Measurements from ENCODE around the gene DDI2.
"Not testable (repeated sequence)": the region's sequence is repeated elsewhere in the genome, so short reads cannot be mapped to it uniquely, and the experiment has no call there.

The DDI2 gene

DNA sequence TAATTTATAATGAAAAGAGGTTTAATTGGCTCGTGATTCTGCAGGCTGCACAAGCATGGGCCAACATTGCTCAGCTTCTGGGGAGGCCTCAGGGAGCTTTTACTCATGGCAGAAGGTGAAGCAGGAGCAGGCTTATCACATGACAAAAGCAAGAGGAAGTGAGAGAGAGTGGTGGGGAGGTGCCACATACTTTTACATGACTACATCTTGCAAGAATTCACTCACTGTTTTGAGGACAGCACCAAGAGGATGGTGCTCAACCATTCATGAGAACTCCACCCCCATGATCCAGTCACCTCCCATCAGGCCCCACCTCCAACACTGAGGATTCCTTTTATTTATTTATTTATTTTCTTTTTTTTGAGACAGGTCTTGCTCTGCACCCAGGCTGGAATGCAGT lies 61.3 kb downstream of the DDI2 start:
- no peak for DNase-seq (ENCODE audit: low read depth in 2 of 2)

DNA sequence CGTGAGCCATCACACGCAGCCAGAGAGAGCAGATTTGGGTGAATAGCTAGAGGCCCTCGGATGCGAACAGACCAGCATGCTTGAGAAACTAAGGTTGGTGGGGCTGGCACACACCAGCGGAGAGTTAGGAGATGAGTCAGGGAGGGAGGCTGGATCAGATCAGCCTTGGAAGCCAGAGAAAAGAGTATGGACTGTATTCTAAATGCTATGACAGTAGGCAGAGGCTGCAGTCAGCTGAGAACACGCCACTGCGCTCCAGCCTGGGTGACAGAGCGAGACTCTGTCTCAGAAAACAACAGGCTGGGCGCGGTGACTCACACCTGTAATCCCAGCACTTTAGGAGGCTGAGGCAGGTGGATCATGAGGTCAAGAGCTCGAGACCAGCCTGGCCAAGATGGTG lies 62.9 kb downstream of the DDI2 start:
- no peak for DNase-seq (ENCODE audit: low read depth in 2 of 2)

DNA sequence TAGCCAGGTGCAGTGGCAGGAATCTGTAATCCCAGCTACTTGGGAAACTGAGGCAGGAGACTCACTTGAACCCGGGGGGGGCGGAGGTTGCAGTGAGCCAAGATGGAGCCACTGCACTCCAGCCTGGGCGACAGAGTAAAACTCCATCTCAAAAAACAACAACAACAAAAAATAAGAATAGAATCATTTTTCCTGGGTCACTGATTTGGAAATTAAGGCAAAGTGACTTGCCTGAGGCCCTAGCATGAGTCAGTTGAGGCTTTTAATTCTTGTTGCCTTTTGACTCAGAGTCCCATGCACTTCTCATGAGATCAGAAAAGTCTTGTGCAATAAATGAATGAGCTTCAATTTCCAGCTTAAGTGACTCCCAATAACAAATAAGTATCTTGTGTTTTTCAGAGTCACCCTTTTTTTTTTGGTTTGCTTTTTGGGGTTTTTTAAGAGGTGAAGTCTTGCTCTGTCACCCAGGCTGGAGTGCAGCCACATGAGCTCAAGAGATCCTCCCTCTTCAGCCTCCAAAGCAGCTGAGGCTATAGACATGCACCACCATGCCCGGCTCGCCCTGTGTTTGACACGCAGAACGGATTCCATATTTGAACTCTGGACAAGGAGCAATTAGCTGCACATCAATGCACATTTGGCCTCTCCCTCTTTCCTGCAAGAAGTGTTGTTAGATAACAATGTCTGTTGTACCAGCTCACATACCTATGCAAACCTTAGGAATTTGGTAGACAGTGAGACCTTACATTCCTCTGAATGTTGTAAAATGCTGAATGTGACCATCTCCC lies 63.5 kb downstream of the DDI2 start:
- DNase-seq (ENCODE audit: low read depth in 2 of 2), result no peak

DNA sequence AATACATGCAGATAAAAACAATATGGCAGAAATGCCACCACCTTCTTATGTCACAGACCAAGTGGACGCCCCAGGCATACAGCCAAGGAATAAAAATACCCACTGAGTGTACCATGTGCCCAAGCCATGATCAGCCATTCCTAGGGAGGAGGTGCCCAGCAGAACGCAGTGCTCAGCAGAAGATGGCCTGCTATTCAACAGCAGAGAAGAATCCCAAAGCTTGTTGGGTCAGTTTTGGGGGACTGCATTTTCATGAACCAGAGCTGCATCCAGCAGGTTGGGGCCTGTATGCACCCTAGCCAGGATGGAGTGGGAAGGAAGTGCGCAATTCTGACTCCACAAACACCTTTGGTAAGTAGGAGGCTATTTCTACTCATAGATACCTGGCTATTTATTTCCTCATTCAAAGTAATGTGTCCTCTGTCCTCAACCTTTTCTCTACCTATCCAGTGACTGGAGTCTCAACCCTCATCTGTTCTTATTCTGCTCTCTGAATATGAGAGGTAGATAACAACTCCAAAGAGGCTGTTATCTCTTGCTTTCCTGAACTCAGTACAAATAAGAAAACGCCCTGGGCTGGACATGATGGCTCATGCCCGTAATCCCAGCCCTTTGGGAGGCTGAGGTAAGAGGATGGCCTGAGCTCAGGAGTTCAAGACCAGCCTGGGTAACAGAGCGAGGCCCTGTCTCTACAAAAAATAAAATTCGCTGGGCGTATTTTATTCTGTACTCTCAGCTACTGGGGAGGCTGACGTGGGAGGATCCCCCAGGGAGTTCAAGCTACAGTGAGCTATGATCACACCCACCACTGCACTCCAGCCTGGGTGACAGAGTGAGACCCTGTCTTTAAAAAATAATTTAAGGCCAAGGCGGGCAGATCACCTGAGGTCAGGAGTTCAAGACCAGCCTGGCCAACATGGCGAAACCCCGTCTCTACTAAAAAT lies 64.4 kb downstream of the DDI2 start:
- DNase-seq (ENCODE audit: low read depth in 2 of 2), result no peak

DNA sequence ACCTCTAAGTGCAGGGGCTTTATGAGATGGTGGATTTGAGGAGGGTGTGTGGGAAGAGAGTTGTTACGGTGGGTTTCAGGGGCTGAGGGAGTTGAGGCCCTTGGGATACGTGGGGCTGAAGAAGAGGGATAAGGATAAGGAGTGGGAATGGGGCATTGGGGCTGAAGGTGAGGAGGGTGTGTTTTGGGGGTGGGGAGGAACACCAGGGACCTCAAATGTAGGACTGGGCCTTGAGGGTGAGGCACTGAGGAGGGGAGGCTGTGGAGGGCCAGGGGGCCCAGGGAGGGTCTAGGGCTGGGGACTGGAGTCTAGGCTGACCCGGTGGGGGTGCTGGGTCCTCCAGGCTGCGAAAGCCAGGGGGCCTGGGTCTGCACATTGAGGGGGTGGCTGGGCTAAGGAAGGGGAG lies 65.7 kb downstream of the DDI2 start:
- DNase-seq (ENCODE audit: low read depth in 2 of 2), result no peak

DNA sequence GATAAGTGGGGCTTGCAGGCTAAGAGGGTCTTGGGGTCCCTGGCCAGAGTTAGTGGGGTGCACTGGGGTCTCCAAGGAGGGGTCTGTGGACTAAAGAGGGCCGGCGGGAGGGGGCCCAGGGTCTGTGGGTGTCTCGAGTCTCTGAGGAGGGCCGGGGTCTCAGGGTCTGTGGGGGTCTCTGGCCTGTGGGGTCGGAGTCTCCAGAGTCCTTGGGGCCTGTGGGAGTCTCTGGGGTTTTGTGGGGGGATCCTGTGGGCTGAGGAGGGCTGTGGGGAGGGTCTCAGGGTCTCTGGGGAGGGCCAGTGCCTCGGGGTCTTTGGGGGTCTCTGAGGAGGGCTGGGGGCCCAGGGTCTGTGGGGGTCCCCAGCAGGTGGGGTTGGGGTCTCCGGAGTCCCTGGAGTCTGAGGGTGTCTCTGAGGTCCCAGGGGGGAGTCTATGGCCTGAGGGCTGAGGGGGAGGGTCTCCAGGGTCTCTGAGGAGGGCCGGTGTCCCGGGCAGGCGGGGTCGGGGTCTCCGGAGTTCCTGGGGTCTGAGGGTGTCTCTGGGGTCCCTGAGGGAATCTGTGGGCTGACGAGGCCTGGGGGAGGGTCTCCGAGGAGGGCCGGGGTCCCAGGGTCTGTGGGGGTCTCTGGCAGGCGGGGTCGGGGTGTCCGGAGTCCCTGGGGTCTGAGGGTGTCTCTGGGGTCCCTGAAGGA lies 66.2 kb downstream of the DDI2 start:
- no peak for DNase-seq (ENCODE audit: low read depth in 2 of 2)

DNA sequence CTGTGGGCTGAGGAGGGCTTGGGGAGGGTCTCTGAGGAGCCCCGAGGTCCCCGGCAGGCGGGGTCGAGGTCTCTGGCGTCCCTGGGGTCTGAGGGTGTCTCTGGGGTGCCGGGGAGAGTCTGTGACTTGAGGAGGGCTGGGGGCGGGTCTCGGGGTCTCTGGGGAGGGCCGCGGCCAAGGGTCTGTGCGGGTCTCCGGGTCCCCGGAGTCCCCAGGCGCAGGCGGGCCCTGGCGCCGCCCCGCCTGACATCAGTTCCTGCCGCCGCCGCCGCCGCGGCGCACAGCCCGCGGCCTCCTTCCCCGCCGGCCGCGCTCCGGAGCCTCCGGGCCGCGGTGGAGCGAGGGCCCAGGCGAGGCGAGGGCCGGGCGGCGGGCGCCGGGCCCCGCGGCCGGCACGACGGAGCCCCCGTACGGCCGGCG lies 66.8 kb downstream of the DDI2 start, which contains the start of gene PLEKHM2:
Gene PLEKHM2, plus strand, starts transcription at position 279 of the 420 bp plus-strand sequence. CDS start 239 bp downstream, outside the sequence.
- peak in 1 of 2 donors; percentile 40 for DNase-seq (ENCODE audit: low read depth in 2 of 2)

DNA sequence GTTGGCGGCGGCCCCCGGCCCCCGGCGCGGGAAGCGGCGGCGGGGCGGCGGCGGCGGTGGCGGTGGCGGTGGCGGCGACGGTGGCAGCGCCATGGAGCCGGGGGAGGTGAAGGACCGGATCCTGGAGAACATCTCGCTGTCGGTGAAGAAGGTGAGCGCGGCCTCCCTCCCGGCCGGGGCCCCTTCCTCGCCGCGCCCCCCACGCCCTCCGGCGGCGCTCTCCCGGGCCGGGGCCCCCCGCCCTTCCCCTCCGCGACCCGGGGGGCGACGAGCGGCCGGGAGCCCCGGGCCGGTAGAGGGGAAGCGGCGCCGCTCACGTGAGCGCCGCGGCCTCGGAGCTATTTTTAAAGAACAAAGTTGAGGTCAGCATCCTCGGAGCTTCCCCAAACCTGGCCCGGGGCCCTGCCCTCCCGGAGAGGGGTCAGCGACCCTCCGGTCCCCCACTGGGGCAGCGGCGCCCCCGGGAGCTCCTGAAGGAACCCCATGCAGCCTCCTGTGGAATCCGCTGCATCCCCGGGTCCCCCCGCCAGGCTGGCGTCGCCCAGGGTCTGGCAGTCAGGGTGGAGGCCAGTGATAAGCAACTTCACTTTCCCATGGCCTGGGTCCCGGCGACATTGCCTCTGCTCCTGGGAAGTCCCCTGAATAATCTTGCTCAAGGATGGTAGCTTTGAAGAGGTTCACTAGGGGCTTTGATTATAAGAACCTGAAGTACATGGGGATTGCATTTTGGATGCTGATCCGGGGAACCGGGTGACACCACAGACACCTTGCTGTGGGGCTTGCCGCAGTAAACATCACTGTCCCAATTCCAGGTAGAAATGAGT lies 67.4 kb downstream of the DDI2 start:
- peak in 1 of 2 donors; percentile 15 for DNase-seq (ENCODE audit: low read depth in 2 of 2)

DNA sequence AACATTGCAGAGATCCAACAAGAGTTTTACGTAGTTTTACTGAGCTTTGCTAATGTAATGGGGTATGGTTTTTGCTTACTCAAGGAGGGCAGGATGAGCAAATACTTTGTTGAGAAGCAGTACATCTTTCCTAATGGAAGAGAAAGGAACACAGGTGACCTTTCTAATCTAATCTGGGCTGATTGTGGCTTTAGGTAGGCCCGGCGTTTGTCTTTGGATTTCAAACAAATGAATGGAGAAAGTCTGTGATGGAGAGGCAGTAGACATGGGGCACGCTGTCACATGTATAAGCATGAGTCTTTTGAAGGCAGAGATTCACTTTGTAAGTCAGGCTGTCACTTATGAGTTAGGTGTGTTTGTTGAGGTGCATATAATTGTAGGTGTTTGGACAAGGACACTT lies 68.6 kb downstream of the DDI2 start:
- no peak for DNase-seq (ENCODE audit: low read depth in 2 of 2)

DNA sequence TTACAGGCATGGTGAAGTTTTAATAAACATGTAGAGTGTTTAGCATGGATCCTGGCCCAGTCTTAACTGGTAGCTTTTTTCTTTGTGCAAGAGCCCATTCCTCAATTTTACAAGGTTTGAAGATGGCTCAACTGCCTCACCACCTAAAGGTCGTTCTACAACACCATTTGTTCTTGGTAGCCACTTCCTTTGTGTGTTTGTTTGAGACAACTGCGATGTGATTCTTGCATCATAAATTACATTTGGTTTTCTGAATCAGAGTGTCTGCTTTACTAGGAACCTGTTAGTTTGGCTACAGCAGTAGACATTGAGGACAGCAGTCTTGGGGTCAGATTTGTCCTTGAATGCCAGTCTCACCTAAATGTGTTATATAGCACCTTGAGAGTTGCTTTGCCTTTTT lies 70.2 kb downstream of the DDI2 start:
- no peak for DNase-seq (ENCODE audit: low read depth in 2 of 2)

DNA sequence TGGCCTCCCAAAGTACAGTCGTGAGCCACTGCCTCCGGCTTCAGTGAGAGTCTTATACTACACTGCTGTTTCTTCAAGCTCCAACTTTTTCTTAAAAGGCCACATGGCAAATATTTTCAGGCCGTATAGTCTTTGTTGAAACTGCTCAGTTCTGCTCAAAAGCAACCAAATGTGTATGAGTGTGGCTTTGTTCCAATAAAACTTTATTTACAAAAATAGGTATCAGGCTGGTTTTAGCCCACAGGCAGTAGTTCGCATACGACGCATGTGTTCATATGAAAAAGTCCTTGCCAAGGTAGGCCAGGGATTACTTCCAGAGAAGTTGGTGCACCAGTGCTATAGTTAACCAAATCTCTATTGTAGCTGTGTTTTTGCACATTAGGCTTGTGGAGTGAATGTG lies 73.1 kb downstream of the DDI2 start:
- no peak for DNase-seq (ENCODE audit: low read depth in 2 of 2)

DNA sequence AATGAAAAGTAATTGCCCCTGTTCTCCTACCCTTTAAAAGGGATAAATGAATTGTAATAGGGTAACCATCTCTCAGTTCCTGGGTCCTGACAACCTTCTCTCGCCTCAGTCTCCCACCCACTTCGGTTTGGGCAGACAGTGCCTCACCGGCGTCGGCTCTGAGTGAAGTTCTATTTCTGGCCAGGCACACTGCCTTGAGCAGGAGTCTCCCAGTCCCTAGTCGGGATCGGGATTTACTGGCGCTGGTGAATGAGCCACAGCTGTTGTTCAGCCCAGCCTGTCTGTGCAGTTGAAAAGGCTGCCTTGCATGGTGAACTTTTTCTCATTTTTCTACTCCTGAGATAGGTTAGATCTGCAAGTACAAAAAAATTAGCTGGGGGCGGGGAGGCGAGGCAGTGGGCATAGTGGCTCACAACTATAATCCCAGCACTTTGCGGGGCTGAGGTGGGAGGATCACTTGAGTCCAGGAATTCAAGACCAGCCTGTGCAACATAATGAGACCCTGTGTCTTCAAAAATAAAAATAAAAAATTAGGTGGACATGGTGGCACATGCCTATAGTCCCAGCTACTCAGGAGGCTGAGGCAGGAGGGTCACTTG lies 74.3 kb downstream of the DDI2 start:
- no peak for DNase-seq (ENCODE audit: low read depth in 2 of 2)

DNA sequence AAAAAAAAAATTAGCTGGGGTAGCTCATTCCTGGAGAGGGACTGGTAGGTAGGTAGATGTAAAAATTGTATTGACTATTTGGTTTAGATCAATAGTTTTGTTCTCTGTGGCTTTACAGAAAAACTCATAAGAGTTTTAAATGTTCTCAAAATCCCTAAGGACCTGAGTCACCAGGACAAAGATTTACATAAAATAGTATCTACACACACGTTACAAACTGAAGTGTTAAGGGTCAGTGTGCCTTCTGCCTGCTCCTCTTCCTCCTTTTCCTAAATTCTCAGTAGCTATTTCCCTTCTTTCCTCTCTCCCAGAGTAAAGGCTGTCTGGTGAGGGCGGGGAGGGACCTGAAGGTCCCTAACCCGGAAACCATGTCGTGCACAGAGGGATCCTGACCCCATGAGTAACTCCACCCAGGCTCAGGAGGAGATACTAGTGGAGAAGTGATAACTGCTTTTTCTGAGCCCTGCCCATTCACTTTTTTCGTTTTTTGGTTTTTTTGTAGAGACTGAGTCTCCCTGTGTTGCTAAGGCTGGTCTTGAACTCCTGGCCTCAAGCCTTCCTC lies 74.9 kb downstream of the DDI2 start:
- DNase-seq (ENCODE audit: low read depth in 2 of 2), result no peak

DNA sequence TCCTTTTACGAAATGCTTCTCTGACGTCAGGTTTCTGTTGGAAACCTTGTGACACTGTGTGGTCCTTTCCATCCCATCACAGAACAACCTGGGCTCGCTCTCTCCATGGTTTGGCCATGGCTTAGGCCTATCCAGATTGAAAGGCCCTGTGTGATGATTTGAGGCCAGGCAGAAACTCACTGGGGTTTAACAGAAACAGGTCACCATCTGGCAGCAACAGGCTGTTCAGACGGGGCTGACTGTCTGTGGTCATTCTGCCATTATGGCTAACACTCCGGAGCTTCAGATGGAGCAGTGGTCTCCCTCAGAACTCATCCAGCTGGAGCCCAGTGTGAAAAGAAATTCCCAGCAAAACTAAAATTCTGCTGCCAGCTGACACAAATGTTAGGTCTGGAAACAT lies 76.1 kb downstream of the DDI2 start:
- DNase-seq (ENCODE audit: low read depth in 2 of 2), result no peak

DNA sequence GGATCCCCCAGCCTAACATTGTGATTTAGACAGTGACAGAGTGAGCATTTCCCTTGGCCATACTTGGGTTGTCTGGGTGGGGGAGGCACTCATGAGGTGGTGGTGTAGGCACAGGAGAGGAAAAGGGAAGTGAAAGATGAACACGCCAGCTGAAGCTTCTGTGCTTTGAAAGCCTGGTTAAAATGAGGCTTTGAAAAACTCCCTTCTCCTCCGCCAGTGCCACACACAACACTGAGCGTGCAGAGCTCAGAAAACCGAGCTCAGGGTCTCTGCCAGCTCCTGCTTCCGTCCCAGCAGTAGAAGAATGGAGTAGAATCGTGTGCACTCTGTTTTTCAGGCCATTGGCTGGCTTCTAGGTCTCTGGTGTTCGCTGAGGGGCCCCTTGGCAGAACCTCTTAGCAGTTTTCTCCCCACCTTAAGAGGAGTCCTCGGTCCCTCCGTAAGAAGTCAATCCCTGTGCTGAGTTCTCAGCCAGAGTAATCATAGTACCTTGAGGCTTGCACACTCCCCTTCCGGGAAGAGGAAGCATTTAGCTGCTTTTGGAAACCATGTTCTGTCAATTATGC lies 79.8 kb downstream of the DDI2 start:
- DNase-seq (ENCODE audit: low read depth in 2 of 2), result peak in 1 of 2 donors; percentile 8

DNA sequence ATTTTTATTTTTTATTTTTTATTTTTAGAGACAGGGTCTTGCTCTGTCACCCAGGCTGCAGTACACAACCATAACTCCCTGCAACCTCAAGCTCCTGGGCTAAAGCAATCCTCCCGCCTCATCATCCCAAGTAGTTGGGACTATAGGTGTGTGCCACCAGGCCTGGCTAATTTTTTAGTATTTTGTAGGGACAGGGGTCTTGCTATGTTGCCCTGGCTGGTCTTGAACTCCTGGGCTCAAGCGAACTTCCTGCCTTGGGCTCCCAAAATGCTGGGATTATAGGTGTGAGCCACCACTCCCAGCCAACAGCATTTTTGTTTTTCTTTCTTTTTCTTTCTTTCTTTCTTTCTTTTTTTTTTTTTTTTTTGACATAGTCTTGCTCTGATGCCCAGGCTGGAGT lies 80.9 kb downstream of the DDI2 start:
- no peak for DNase-seq (ENCODE audit: low read depth in 2 of 2)

DNA sequence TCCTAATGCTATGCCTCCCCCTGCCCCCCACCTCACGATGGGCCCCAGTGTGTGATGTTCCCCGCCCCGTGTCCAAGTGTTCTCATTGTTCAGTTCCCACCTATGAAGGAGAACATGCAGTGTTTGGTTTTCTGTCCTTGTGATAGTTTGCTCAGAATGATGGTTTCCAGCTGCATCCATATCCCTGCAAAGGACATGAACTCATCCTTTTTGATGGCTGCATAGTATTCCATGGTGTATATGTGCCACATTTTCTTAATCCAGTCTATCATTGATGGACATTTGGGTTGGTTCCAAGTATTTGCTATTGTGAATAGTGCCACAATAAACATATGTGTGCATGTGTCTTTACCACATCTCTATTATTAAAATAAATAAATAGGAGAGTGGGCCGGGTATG lies 82.1 kb downstream of the DDI2 start:
- not testable (repeated sequence) for DNase-seq (ENCODE audit: low read depth in 2 of 2)

DNA sequence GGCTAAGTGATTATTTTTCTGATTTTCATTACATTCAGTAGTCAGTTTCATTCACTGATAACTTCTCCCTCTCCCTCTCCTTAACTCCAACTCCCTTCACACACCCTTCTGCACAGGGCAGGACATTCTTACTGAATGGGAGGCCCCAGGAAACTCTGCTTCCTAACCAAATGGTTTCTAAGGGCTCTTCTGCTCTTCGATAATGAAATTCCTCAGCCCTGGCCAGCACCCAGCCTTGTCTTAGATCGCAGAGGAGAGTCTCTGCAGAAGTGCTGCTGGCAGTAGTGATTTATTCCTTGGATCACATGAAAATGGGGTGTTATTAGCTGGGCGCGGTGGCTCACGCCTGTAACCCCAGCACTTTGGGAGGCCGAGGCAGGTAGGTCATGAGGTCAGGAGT lies 83.2 kb downstream of the DDI2 start:
- DNase-seq (ENCODE audit: low read depth in 2 of 2), result no peak

DNA sequence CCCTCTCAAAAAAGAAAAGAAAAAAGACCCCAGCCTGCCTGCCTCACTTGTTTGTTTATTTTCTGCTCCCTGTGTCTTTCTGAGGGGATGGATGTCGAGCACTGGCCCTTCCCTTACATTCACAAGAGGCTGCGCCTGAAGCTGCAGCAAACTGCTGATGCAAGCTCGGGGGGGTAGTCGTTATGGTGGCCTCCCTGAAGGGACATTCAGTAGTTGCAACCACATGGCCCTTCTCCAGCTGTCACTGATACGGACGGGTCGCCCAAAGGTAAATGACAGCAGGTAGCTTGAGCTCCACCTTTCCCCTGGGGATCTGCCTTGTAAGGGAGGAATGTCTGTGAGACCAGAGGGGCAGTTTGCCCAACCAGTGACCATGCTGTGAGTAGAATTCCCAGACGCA lies 84.5 kb downstream of the DDI2 start:
- DNase-seq (ENCODE audit: low read depth in 2 of 2), result no peak
